Measurements from ENCODE around the gene LRRC59. TPM values are rescaled to one million over a fixed set of nuclear protein-coding genes. Genes with fewer than 3 reads are reported as not detected.
"Not testable (repeated sequence)": the region's sequence is repeated elsewhere in the genome, so short reads cannot be mapped to it uniquely, and the experiment has no call there.

LRRC59 gene
- total RNA-seq, 1 donor from 2014 or later = 113 TPM

- no peaks in the 10 kb centered on the region for H3K9me3 Mint-ChIP-seq
- DNase-seq (ENCODE audit: low spot score) = no peak
These were observed 32.5 kb upstream of the LRRC59 start for GRCh38 chr17:50429793-50430192.

GRCh38 chr17:50428831-50429424, 31.6 kb upstream of the LRRC59 start:
- no peak overlapping the region for H3K27ac Mint-ChIP-seq
- DNase-seq (ENCODE audit: low spot score) = no peak
- H3K27me3 Mint-ChIP-seq (ENCODE audit: insufficient read depth) = no peaks in the 10 kb centered on the region
- peaks cover 26% of the 10 kb centered on the region for H3K4me1 Mint-ChIP-seq (ENCODE audit: low read depth)
- no peaks in the 10 kb centered on the region for H3K9me3 Mint-ChIP-seq
- no peaks in the 10 kb centered on the region for H3K36me3 Mint-ChIP-seq (ENCODE audit: low read depth)
- intact Hi-C loops (cut with micrococcal nuclease) = no loop called here
- no peak overlapping the region for H3K4me3 Mint-ChIP-seq

More at GRCh38 chr17:50429793-50430192, 32.5 kb upstream of the LRRC59 start:
- Mint-ChIP-seq H3K27ac (no peak overlapping the region), H3K4me3 (no peak overlapping the region), H3K27me3 (ENCODE audit: insufficient read depth) (no peaks in the 10 kb centered on the region), H3K36me3 (ENCODE audit: low read depth) (peaks cover 1% of the 10 kb centered on the region), H3K4me1 (ENCODE audit: low read depth) (peaks cover 25% of the 10 kb centered on the region)
- intact Hi-C loops (cut with micrococcal nuclease) = no loop called here

GRCh38 chr17:50428126-50428525, 30.8 kb upstream of the LRRC59 start:
- peaks cover 26% of the 10 kb centered on the region for H3K4me1 Mint-ChIP-seq (ENCODE audit: low read depth)
- H3K27me3 Mint-ChIP-seq (ENCODE audit: insufficient read depth); DNase-seq (ENCODE audit: low spot score); intact Hi-C loops (cut with micrococcal nuclease); H3K27ac Mint-ChIP-seq; H3K36me3 Mint-ChIP-seq (ENCODE audit: low read depth); H3K9me3 Mint-ChIP-seq; H3K4me3 Mint-ChIP-seq: not testable (repeated sequence)

GRCh38 chr17:50426814-50427787, 29.8 kb upstream of the LRRC59 start:
- Mint-ChIP-seq H3K27ac (peak overlapping the region; percentile 72), H3K4me1 (ENCODE audit: low read depth) (peaks cover 26% of the 10 kb centered on the region), H3K36me3 (ENCODE audit: low read depth) (no peaks in the 10 kb centered on the region), H3K27me3 (ENCODE audit: insufficient read depth) (no peaks in the 10 kb centered on the region), H3K9me3 (no peaks in the 10 kb centered on the region), H3K4me3 (peak overlapping the region; percentile 91)
- intact Hi-C loops (cut with micrococcal nuclease) = loop anchor here (1.0 to 2.0 kb wide), 3 partner anchors 30 to 54 kb away; partner anchors contain the start of genes EME1, LRRC59 and MRPL27
- peak; percentile 18 for DNase-seq (ENCODE audit: low spot score)

GRCh38 chr17:50426472-50426782, 29.1 kb upstream of the LRRC59 start:
- peak overlapping the region; percentile 91 for H3K4me3 Mint-ChIP-seq
- intact Hi-C loops (cut with micrococcal nuclease) = loop anchor here (1.0 to 2.0 kb wide), 2 partner anchors 29 to 54 kb away; partner anchors contain the start of genes EME1, LRRC59 and MRPL27
- H3K9me3 Mint-ChIP-seq = no peaks in the 10 kb centered on the region
- no peaks in the 10 kb centered on the region for H3K27me3 Mint-ChIP-seq (ENCODE audit: insufficient read depth)
- peaks cover 2% of the 10 kb centered on the region for H3K36me3 Mint-ChIP-seq (ENCODE audit: low read depth)
- no peak overlapping the region for H3K27ac Mint-ChIP-seq
- DNase-seq (ENCODE audit: low spot score) = no peak
- peaks cover 31% of the 10 kb centered on the region for H3K4me1 Mint-ChIP-seq (ENCODE audit: low read depth)

GRCh38 chr17:50425682-50426471, 28.6 kb upstream of the LRRC59 start, which contains the start of gene ACSF2:
Gene ACSF2, plus strand, starts transcription at chr17:50426218. Its CDS starts 44 bp downstream, at chr17:50426262.
- H3K36me3 Mint-ChIP-seq (ENCODE audit: low read depth) = peaks cover 2% of the 10 kb centered on the region
- peak within 1 kb of the TSS; percentile 72 for H3K27ac Mint-ChIP-seq
- peaks cover 35% of the 10 kb centered on the region for H3K4me1 Mint-ChIP-seq (ENCODE audit: low read depth)
- H3K27me3 Mint-ChIP-seq (ENCODE audit: insufficient read depth) = no peaks in the 10 kb centered on the region
- intact Hi-C loops (cut with micrococcal nuclease) = loop anchor here (1.0 to 2.0 kb wide), 2 partner anchors 29 to 53 kb away; partner anchors contain the start of genes EME1, LRRC59 and MRPL27
- peak; percentile 66 for DNase-seq (ENCODE audit: low spot score)
- peak within 1 kb of the TSS; percentile 91 for H3K4me3 Mint-ChIP-seq
- no peaks in the 10 kb centered on the region for H3K9me3 Mint-ChIP-seq

- Mint-ChIP-seq H3K36me3 (ENCODE audit: low read depth) (peaks cover 2% of the 10 kb centered on the region), H3K4me1 (ENCODE audit: low read depth) (peaks cover 35% of the 10 kb centered on the region), H3K9me3 (no peaks in the 10 kb centered on the region), H3K4me3 (peak overlapping the region; percentile 87), H3K27me3 (ENCODE audit: insufficient read depth) (no peaks in the 10 kb centered on the region), H3K27ac (peak overlapping the region; percentile 65)
- intact Hi-C loops (cut with micrococcal nuclease) = no loop called here
- DNase-seq (ENCODE audit: low spot score) = no peak
These were observed 27.8 kb upstream of the LRRC59 start for GRCh38 chr17:50424996-50425681.

- Mint-ChIP-seq H3K27me3 (ENCODE audit: insufficient read depth) (no peaks in the 10 kb centered on the region), H3K36me3 (ENCODE audit: low read depth) (peaks cover 2% of the 10 kb centered on the region), H3K27ac (no peak overlapping the region), H3K9me3 (no peaks in the 10 kb centered on the region), H3K4me1 (ENCODE audit: low read depth) (peaks cover 35% of the 10 kb centered on the region), H3K4me3 (peak overlapping the region; percentile 87)
- intact Hi-C loops (cut with micrococcal nuclease) = no loop called here
- DNase-seq (ENCODE audit: low spot score) = no peak
These were observed 27.1 kb upstream of the LRRC59 start for GRCh38 chr17:50424246-50424995.

DNA sequence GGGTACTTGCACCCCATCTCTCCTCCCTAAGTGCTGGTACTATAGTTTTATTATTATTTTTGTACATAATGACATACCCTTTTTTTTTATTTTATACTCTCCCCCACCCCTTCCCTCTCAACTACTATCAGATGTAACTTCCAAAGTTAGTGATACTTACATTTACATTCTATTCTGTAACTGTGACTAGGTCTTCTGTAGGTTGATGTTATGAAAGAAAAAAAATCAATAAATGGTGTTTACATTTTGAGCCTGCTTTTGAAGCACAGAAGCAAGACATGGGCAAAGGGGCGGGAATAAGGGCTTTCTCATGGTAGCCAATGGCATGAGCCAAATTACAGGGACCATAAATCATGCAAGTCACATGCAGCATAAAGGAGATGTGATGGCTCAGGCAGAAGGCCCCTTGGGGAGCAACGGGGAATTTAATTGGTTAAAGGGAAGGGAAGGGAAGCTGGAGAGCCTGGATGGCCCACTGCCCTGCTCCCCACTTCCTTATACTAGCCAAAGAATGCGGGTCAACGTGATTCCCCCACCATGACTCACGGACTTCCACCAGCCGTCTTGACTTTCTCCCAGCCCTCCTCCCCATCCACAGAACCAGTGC, 26.3 kb upstream of the LRRC59 start:
- H3K4me3 Mint-ChIP-seq = no peak overlapping the region
- peaks cover 35% of the 10 kb centered on the region for H3K4me1 Mint-ChIP-seq (ENCODE audit: low read depth)
- DNase-seq (ENCODE audit: low spot score) = no peak
- peaks cover 2% of the 10 kb centered on the region for H3K27me3 Mint-ChIP-seq (ENCODE audit: insufficient read depth)
- peaks cover 2% of the 10 kb centered on the region for H3K36me3 Mint-ChIP-seq (ENCODE audit: low read depth)
- intact Hi-C loops (cut with micrococcal nuclease) = no loop called here
- no peaks in the 10 kb centered on the region for H3K9me3 Mint-ChIP-seq
- H3K27ac Mint-ChIP-seq = no peak overlapping the region

GRCh38 chr17:50422738-50423137, 25.4 kb upstream of the LRRC59 start:
- Mint-ChIP-seq H3K27me3 (ENCODE audit: insufficient read depth) (peaks cover 7% of the 10 kb centered on the region), H3K27ac (no peak overlapping the region), H3K4me3 (no peak overlapping the region), H3K4me1 (ENCODE audit: low read depth) (peaks cover 32% of the 10 kb centered on the region), H3K36me3 (ENCODE audit: low read depth) (peaks cover 2% of the 10 kb centered on the region), H3K9me3 (no peaks in the 10 kb centered on the region)
- intact Hi-C loops (cut with micrococcal nuclease) = no loop called here
- DNase-seq (ENCODE audit: low spot score) = no peak

- Mint-ChIP-seq H3K36me3 (ENCODE audit: low read depth) (peaks cover 2% of the 10 kb centered on the region), H3K27me3 (ENCODE audit: insufficient read depth) (peaks cover 14% of the 10 kb centered on the region), H3K9me3 (no peaks in the 10 kb centered on the region), H3K4me3 (peak overlapping the region; percentile 77), H3K27ac (peak overlapping the region; percentile 79), H3K4me1 (ENCODE audit: low read depth) (peaks cover 27% of the 10 kb centered on the region)
- intact Hi-C loops (cut with micrococcal nuclease) = loop anchor here (1.0 kb wide), 1 partner anchor 24 kb away; the partner anchor contains the start of gene LRRC59
- DNase-seq (ENCODE audit: low spot score) = no peak
These were observed 24.2 kb upstream of the LRRC59 start for GRCh38 chr17:50421308-50422051.

All from activated T-helper 1 cell treated with anti-CD3 and anti-CD28 coated beads, Interleukin-12 subunit alpha, Interleukin-12 subunit beta, Interleukin-2, Interleukin-4 antibody, amounts not matched to agents 30 ng/mL and 10 ng/mL and 1 ng/mL, durations not matched to agents 14 hours and 24 hours and 36 hours (primary cell).